ENCODE data around the gene CD86.
"Not testable (repeated sequence)": the region's sequence is repeated elsewhere in the genome, so short reads cannot be mapped to it uniquely, and the experiment has no call there.

CD86 gene, protein sequence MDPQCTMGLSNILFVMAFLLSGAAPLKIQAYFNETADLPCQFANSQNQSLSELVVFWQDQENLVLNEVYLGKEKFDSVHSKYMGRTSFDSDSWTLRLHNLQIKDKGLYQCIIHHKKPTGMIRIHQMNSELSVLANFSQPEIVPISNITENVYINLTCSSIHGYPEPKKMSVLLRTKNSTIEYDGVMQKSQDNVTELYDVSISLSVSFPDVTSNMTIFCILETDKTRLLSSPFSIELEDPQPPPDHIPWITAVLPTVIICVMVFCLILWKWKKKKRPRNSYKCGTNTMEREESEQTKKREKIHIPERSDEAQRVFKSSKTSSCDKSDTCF

DNA sequence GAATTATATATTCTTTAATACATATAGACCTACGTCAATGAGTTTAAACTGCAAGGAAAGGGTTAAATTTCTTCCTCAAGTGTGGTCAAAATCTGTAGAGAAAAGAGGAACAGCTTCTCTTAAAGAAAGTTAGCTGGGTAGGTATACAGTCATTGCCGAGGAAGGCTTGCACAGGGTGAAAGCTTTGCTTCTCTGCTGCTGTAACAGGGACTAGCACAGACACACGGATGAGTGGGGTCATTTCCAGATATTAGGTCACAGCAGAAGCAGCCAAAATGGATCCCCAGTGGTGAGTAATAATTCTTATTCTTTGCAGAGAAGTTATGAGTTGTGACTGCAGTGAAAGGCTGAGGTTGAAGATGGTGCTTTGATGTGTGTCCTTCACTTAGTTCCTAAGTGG lies at the start of gene CD86:
CD86 (plus strand) TSS at position 148 of the 400 bp plus-strand sequence; CDS start at position 276, 128 bp downstream.
- no peak for DNase-seq (ENCODE audit: low read depth)

DNA sequence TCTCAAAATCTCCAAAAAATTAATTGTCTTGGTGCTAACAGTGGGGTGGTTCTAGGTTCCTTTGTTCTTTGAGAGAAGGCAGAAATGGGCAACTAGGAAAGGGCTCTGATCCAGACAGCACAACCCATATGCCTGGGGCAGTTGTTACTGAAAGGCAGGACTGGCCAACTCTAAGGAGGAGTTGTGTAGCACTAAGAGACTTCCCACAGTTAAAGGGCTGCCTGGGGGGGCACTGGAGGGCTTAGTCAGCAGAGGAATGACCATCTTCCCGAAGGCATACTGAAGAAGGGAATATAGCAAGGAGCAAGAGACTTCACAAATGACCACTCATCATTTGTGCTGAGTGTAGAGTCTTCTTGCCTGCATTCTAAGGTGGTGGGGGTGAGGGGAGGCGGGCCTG lies 48.9 kb upstream of the CD86 start:
- no peak for DNase-seq (ENCODE audit: low read depth)

DNA sequence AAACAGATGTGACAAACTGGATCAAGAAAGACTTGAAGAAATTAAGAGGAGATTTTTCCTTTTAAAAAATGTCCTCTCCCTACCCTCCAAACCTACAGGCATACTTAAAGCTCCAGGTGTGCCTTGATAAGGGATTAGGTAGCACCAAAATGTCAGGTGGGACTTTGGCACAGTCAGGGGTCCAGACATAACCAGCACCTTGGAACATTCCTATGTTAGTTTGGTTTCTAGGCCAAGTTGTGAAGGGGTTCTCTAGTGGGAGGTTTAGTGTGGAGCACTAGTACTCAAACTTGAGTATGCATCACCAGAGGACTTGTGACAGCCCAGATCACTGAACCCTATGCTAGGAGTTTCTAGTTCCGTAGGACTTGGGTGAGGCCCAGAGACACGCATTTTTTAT lies 47.0 kb upstream of the CD86 start:
- no peak for DNase-seq (ENCODE audit: low read depth)

DNA sequence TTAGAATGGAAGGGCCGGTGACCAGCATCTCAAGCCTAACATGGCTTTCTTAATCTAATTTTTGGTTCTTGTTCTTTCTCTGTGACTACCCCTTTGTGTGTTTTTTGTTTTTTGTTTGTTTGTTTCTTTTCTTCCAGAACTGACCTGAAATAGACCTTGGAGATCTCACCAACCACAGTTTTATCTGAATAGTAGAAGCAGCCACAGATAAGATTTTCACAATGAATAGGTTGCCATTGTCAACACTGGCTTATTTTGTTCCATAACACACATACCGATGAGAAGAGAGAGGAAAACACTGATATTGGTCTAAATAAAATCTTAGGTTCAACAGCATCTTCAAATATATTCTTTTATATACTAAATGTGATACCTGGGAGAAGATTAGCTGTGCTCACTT lies 44.7 kb upstream of the CD86 start:
- no peak for DNase-seq (ENCODE audit: low read depth)

DNA sequence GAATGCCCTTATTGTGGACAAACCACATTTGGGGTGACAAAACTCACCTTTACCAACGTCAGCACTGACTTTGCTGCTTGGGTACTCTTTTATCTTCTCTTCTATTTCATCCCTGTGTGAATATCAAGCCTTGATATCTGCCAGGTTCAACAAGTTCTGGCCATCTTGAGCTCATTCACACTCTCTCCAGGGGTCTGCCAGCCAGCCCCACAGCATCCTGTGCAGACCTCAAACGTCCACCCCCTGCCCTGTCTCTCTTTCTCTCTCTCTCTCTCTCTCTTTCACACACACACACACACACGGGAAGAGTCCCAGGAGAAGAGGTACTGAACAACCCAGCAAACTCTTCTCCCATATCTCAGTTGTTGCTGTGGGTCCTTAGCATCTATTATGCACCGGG lies 43.8 kb upstream of the CD86 start:
- DNase-seq (ENCODE audit: low read depth), result no peak

DNA sequence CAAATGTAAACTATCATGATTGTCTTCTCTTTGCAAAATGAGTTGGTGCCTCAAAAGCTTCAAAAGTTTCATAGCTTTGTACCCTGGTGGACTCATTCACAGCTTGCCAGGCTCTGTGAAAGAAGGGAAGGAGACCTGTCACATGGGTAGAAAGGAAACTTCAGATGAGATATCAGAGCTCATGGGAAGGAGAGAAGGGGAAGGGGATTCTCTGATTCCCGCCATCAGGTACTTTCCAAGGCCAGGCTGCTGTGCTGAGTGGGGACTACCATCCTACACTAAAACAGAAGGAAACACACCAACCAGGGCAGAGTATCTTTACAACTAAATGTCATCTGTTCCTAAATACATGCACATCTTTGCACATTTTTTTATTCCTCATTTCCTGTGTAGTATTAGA lies 42.3 kb upstream of the CD86 start:
- DNase-seq (ENCODE audit: low read depth), result no peak

DNA sequence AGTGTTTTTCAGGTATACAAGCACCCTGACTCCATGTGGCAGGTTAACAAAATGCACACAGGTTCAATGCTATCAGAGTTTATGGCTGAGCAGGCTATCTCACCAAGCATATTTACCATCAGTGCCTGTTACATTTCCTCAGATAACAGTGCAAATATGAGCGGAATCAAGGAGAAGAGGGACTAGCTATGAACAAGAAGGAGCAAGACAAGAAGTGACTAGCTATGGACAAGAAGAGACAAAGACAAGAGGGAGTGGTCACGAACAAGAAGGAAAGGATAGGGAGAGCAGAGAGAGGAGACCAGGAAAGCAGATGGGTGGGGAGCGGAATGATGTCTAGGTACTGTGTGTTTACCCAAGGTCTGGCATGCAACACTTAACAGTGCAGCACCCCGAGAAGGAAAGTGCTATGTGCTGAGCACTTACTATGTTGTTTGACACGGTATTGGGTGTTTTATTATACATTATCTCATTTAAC lies 41.7 kb upstream of the CD86 start:
- no peak for DNase-seq (ENCODE audit: low read depth)

DNA sequence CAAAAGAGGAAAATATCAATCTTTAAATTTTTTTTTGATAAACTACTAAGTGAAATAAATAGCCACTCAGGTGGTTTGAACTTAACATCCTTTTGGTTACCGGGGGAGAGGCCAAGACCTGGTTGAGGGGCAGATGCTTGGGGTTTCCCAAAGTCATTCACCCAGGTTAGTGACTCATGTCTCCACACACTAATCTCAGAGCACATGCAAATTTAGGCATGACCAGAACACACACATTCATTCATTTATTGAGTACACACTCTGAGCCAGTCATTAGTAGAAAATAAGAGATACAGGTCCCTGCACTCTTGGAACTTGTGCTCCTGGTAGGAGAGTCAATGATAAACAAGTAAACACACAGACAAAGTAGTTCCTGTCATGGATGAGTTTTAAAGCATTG lies 40.4 kb upstream of the CD86 start:
- DNase-seq (ENCODE audit: low read depth), result no peak

DNA sequence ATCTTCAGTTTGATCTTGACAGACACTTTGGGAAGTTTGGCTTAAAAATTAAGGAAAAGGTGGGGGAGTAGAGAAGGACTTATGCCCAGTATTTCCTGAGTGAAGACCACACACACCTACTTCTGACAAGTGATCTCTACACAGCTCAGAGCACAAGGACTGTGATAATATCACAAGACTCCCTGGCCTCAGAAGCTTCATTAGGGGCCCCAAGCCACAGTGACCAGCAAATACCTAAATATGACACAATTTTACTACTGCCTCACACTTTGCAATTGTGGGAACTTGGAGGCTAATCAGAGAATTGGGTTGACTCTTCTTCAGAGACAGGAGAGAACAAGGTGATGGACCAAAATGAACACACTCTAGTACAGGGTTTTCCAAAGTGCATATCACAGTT lies 35.7 kb upstream of the CD86 start:
- no peak for DNase-seq (ENCODE audit: low read depth)

DNA sequence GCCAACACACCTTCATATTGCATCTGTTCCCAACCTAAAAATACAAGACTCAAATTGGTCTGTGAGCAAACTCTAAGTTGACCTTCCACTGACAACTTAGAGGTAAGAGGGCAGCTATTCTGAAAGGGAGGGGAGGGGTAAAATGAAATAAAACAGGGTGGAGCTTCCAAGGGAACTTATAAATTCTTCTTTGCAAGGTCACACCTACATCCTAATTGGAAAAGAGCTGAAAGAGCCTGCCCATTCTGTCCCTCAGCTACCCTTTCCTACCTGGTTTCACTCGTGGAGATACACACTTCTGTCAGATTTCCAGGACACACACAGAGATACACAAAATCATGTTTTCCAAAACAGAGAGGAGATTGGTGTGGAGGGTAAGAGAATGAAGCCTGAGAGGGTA lies 34.1 kb upstream of the CD86 start:
- DNase-seq (ENCODE audit: low read depth), result no peak

DNA sequence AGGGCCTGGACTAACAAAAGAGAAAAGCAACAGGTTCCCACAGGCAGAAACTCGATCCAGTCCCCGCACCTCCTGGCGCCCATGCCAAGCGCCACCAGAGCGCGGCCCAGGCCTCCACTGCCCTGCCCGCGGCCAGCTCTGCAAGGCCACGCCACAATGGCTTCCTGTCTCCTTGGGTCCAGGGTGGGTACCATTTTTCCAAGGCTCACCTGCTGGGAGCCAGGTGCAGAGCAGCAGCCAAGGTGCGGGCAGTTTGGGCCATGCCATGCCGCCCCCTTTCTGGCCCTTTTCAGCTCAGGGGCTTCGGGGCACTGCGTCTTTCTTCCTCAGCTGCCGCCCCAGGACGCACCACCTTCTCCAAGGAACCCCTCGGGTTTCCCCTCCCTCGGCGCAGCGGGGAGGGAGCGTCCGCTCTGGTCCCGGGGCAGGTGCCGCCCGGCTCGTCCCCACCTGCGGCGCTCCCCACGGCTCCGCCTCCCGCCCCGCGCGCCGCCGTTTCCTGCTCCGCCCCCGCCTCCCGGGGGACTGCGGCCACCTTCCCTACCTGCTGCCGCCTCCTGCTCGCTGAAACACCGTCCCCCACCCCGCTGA lies 33.3 kb upstream of the CD86 start, which contains the start of gene ILDR1:
ILDR1 (minus strand) TSS at position 437 of the 591 bp plus-strand sequence; CDS start at position 267, 170 bp downstream.
- no peak for DNase-seq (ENCODE audit: low read depth)

DNA sequence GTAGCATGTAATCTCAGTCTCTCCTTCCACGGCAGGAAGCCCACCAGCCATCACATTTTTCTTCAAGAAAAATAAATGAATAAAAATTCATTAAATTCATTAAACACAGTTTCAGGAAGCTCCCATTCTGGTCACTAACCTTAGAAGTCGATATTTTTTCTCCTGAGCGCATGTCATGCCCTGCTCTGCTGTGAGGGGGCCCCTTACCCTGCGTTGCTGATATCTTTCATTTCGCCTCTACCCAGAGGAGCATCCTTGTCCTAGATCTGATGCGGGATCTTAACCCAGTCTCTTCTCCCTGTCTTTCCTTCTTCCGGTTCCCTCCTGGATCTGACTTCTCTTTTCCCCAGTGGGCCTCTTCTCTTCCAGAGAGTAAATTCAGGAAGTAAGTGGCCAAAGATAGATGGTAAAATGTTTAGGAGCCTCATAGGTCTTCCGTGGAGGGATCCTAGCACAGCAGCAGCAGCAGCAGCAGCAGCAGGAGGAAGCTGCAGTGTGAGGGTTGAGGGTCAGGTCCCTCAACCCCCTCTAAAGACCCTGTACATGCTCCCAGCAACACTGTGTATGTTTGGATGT lies 31.7 kb upstream of the CD86 start:
- no peak for DNase-seq (ENCODE audit: low read depth)

DNA sequence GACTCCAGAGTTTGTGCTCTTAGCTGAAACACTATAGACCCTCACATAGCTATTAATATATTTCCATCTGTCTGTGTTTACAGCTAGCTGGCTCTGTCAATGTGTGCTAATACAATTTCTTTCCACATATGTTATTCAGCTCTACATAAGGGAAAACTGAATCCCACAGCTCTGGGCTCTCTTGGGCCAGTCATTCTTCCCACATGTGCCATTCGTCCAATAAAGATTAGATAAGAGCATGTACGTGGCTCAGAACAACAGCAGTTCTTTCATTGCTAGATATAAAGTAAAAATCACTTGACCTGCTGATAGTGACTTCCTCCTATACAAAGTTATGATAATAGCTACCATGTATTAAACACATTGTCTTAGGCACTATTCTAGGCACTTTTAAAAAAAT lies 30.4 kb upstream of the CD86 start:
- no peak for DNase-seq (ENCODE audit: low read depth)

DNA sequence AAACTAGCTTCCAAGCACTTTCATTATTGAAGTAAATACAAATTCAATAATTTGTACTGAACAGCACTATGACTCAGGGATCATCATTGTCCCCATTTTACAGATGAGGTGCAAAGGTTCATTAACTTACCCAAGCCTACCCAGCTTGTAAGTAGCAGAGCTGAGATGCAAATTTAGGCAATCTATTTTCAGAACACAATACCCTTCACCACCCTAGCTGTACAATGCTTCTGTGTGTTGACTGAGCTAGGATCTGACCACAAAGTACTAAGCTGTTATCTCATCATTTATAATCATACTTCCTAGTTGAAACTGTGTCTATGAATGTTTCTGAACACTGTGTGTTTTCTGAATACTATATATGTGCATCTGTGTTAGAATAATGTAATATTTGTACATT lies 29.9 kb upstream of the CD86 start:
- DNase-seq (ENCODE audit: low read depth), result no peak

DNA sequence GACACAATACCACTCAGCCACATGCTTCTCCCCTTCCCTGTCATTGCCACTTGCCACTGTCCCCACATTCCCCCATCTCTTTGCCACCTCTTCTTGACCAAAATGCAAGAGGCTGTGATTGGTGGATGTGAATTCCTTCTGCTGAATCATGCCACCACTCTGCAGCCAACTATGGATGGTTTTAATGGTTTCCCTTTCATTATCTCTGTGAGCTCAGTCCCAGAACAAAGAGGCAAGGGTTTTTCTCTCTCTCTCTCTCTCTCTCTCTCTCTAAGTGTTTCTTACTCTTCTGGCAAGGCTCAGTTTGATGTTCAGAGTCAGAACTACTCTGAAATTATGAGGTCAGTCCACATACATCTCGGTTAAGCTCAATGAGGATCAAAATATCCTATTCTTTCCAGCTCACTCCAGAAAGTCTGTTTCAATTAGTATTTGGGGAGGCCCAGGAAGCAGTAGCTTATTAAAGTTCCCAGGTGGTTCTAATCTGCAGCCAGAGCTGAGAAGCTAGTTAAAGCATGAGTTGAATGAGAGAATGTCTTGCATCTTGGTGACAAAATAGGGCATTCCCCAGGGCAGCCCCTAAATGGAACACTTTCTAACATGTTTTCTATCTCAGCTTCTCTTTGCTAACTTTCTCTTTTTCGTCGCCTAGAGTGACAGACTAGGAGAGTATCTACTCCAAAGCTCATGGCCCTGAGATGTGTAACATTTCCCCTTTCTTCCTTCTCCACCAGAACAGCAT lies 24.6 kb upstream of the CD86 start:
- DNase-seq (ENCODE audit: low read depth), result no peak

DNA sequence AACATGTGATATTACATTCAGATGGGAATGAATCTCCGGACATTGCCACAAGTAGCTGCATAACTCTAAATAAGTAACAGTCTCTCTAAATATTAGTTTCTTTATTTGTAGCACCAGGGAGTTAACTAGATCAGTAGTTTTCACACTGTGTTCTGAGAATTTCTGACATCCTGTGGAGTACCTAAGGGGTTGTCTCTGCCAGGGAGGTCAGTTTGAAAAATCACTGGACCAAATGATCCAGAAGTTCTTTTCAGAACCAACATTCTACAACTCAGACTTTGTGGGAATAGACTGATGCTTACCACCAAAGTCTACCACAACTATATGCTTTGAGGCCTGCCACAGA lies 24.1 kb upstream of the CD86 start:
- no peak for DNase-seq (ENCODE audit: low read depth)

DNA sequence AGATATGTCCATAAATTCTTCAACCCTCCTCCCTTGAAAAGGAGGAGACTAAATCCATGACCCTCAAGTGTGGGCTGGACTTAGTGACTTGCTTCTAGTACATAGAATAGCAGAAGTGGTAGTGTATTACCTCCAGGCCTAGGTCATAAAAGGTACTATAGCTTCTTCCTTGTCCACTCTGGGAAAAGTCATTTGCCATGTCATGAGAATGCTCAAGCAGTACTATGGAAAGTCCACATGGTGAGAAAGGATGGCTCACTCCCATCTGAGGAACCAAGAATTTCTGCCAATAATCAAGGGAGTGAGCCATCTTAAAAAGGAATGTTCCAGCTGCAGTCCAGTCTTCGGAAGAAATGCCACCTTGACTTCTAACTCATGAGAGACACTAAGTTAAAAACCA lies 22.6 kb upstream of the CD86 start:
- DNase-seq (ENCODE audit: low read depth), result no peak

DNA sequence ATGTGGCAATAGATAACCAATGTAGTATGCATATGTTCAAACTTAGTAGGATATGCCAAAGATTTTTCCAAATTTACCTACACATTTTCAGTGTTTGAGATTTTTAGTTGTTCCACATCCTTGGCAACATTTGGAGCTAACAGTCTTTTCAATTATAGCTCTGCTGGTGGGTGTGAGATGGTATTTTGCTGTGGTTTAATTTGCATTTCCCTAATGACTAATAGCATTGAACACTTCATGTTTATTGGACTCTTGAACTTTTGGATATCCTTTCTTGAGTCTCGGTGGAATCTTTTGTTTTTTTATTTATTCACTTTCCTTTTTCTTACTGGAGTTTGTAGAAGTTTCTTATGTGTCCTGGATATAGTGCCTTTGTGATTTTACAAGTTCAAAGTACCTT lies 22.1 kb upstream of the CD86 start:
- DNase-seq (ENCODE audit: low read depth), result no peak

DNA sequence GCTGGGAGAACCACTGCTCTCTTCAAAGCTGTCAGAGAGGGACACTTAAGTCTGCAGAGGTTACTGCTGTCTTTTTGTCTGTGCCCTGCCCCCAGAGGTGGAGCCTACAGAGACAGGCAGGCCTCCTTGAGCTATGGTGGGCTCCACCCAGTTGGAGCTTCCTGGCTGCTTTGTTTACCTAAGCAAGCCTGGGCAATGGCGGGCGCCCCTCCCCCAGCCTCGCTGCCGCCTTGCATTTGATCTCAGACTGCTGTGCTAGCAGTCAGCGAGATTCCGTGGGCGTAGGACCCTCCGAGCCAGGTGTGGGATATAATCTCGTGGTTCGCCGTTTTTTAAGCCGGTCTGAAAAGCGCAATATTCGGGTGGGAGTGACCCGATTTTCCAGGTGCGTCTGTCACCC lies 7.9 kb upstream of the CD86 start:
- not testable (repeated sequence) for DNase-seq (ENCODE audit: low read depth)

DNA sequence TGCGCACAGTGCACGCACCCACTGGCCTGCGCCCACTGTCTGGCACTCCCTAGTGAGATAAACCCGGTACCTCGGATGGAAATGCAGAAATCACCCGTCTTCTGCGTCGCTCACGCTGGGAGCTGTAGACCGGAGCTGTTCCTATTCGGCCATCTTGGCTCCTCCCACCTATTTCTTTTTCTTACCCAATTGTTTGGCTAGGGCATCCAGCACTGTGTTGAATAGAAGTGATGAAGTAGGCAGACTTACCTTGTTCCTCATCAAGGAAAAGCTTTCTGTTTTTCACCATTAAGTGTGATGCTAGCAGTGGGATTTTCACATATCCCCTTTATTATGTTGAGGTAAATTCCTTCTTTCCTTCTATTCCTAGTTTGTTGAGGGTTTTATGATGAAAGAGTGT lies 7.4 kb upstream of the CD86 start:
- DNase-seq (ENCODE audit: low read depth), result not testable (repeated sequence)

DNA sequence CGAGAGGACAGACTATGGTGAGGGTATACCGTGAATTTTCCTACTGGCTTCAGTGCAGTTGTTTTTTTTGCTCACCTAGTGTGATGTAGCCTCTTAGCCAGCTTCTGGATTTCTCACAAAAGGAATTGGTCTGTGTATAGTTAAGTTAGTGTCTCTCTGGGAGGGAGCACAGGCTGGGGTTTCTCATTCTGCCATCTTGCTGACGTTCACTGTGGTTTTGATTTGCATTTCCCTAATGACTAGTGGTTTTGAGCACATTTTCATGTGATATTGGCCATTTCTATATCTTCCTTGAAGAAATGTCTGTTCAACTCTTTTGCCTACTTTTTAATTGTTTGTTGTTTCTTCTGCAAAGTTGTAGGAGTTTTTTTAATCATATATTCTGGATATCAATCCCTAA lies 2.2 kb upstream of the CD86 start:
- DNase-seq (ENCODE audit: low read depth), result no peak

DNA sequence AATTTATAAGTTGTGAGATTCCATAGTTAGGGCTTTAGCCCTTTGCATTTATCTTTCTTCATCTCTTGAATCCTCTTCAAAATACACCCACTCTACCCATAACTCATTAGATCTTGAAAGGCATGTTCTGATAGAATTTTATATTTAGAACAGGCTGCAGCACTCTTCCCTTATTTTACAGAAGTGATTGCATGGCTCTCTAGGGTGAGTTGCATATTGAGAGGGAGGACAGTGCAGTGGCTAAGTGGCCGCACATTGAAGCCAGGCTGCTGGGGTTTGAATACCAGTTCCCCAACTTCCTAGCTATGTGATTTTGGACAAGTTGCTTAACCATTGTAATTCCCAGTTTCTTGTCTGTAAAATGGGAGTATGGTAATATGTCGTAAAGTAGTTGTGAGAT lies 2.5 kb downstream of the CD86 start:
- DNase-seq (ENCODE audit: low read depth), result no peak

DNA sequence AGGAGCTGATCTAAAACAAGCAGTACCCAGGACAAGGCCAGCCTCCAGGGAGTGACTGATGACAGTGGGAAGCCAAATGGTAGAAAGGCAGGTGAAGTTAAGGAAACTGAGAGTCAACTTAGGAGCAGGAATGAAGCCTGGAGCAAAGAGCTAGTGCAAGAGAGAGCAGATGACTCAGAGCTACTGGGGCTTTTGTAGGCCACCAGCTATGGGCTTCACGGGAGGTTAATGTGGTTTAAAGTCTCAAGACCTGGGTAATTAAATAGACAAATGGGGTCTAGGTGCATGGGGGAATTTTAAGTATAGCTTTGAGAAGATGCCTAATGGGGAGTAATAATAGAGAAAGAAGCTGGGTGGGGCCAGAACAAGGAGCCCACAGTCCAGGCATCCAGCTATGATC lies 3.1 kb downstream of the CD86 start:
- no peak for DNase-seq (ENCODE audit: low read depth)

All from stimulated activated CD8-positive, alpha-beta memory T cell treated with anti-CD3 and anti-CD28 coated beads, Interleukin-15, amount 100 ng/mL, for 1 hour (primary cell).